ENCODE measurements around the gene TRAF3IP3. TPM values are rescaled to one million over a fixed set of nuclear protein-coding genes. Genes with fewer than 3 reads are reported as not detected.

The TRAF3IP3 gene
- total RNA-seq, 1 experiment from 2014 or later: 0.34 TPM

- RAD21 ChIA-PET (ENCODE audit: low non-redundant PET in 1 of 2, low total read pairs in 2 of 2, uncharacterized antibody in 2 of 2, unreplicated experiment in 2 of 2): no interaction called here
- BruUV-seq (replicated peaks): no TSS peak
- Histone ChIP-seq H3K4me3 (replicated peaks in 1 of 2; ENCODE audit: low read depth in 1 of 2, low read length in 2 of 2) (no peak overlapping the region), H3K79me2 (ENCODE audit: insufficient read depth, low read length) (no peaks in the 10 kb centered on the region), H2AFZ (ENCODE audit: low read depth, low read length, poor library complexity, severe bottlenecking) (no peak overlapping the region), H3K9me2 (ENCODE audit: insufficient read depth) (no peaks in the 10 kb centered on the region), H3K9ac (ENCODE audit: low read length) (no peak overlapping the region), H3K27me3 (ENCODE audit: insufficient read depth, low read length) (no peaks in the 10 kb centered on the region; the same call in 1 of the 2 replicates), H4K20me1 (ENCODE audit: insufficient read depth) (no peaks in the 10 kb centered on the region), H3K4me2 (ENCODE audit: low read length) (no peak overlapping the region), H3K9me3 (ENCODE audit: control insufficient read depth in 1 of 2, insufficient read depth in 1 of 2, low read depth in 1 of 2, low read length in 2 of 2) (no peaks in the 10 kb centered on the region), H3K36me3 (ENCODE audit: control insufficient read depth in 1 of 2, insufficient read depth in 2 of 2, low read length in 2 of 2) (no peaks in the 10 kb centered on the region), H3K4me1 (ENCODE audit: control insufficient read depth in 1 of 2, insufficient read depth in 2 of 2, low read length in 2 of 2) (0 out of 4 replicates have a peak, but pooled peaks cover 0 to 7% of the 10 kb centered on the region in 2 experiments), H3K27ac (ENCODE audit: low read depth, low read length) (no peak overlapping the region)
- POLR2A ChIA-PET: no interaction called here
- intact Hi-C loops (cut with micrococcal nuclease): no loop called here
- TF ChIP-seq SP1 (IDR thresholded peaks at IDR 0.05; ENCODE audit: low read depth): no peak
- no peak for TF ChIP-seq POLR2AphosphoS5 (IDR thresholded peaks at IDR 0.05; ENCODE audit: low read depth, low read length)
- no peak for TF ChIP-seq ATF3 (IDR thresholded peaks at IDR 0.05)
- TF ChIP-seq RAD21 (IDR thresholded peaks at IDR 0.05; ENCODE audit: low read depth): no peak
- no peak for TF ChIP-seq JUND (IDR thresholded peaks at IDR 0.05)
- ATAC-seq (no peak), DNase-seq (ENCODE audit: low read depth, low spot score) (no peak)
- CTCF ChIA-PET: interaction anchor here (1.7 kb wide), 1 partner anchor 9 kb away, joined by 5 read pairs; no protein-coding TSS in a partner anchor
Observed at GRCh38 chr1:209816923-209817322, 61.1 kb downstream of the TRAF3IP3 start.

- no peak for ATAC-seq
- Histone ChIP-seq H3K9ac (ENCODE audit: low read length) (no peak overlapping the region), H2AFZ (ENCODE audit: low read depth, low read length, poor library complexity, severe bottlenecking) (no peak overlapping the region), H3K4me1 (ENCODE audit: control insufficient read depth in 1 of 2, insufficient read depth in 2 of 2, low read length in 2 of 2) (peaks cover 0 to 10% of the 10 kb centered on the region in 2 experiments; a peak in 1 of 4 replicates), H3K27me3 (ENCODE audit: insufficient read depth, low read length) (no peaks in the 10 kb centered on the region; the same call in 1 of the 2 replicates), H3K27ac (ENCODE audit: low read depth, low read length) (no peak overlapping the region), H3K9me2 (ENCODE audit: insufficient read depth) (no peaks in the 10 kb centered on the region), H4K20me1 (ENCODE audit: insufficient read depth) (no peaks in the 10 kb centered on the region), H3K4me2 (ENCODE audit: low read length) (no peak overlapping the region), H3K79me2 (ENCODE audit: insufficient read depth, low read length) (no peaks in the 10 kb centered on the region), H3K9me3 (ENCODE audit: control insufficient read depth in 1 of 2, insufficient read depth in 1 of 2, low read depth in 1 of 2, low read length in 2 of 2) (no peaks in the 10 kb centered on the region), H3K36me3 (ENCODE audit: control insufficient read depth in 1 of 2, insufficient read depth in 2 of 2, low read length in 2 of 2) (no peaks in the 10 kb centered on the region), H3K4me3 (replicated peaks in 1 of 2; ENCODE audit: low read depth in 1 of 2, low read length in 2 of 2) (no peak overlapping the region)
- DNase-seq (ENCODE audit: low read depth, low spot score): no peak
- TF ChIP-seq ATF3 (IDR thresholded peaks at IDR 0.05) (no peak), EGR1 (IDR thresholded peaks at IDR 0.05; ENCODE audit: low read depth) (no peak), EZH2phosphoT487 (IDR thresholded peaks at IDR 0.05; ENCODE audit: borderline replicate concordance) (no peak), ZFX (IDR thresholded peaks at IDR 0.05) (no peak)
- ChIA-PET CTCF (interaction anchor here (1.7 kb wide), 1 partner anchor 10 kb away, joined by 5 read pairs; no protein-coding TSS in a partner anchor), RAD21 (ENCODE audit: low non-redundant PET in 1 of 2, low total read pairs in 2 of 2, uncharacterized antibody in 2 of 2, unreplicated experiment in 2 of 2) (no interaction called here), POLR2A (no interaction called here)
- no TSS peak for BruUV-seq (replicated peaks)
- intact Hi-C loops (cut with micrococcal nuclease): no loop called here
Observed at GRCh38 chr1:209817691-209818090, 61.8 kb downstream of the TRAF3IP3 start.
